ENCODE data around the gene HINT3. TPM values are rescaled to one million over a fixed set of nuclear protein-coding genes. Genes with fewer than 3 reads are reported as not detected.

The HINT3 gene
- total and polyA plus RNA-seq, 2 of the 13 experiments (the other 11 are each of a cell fraction or from before 2014, with no cell fraction given): 3.1 to 22.8 TPM

DNA sequence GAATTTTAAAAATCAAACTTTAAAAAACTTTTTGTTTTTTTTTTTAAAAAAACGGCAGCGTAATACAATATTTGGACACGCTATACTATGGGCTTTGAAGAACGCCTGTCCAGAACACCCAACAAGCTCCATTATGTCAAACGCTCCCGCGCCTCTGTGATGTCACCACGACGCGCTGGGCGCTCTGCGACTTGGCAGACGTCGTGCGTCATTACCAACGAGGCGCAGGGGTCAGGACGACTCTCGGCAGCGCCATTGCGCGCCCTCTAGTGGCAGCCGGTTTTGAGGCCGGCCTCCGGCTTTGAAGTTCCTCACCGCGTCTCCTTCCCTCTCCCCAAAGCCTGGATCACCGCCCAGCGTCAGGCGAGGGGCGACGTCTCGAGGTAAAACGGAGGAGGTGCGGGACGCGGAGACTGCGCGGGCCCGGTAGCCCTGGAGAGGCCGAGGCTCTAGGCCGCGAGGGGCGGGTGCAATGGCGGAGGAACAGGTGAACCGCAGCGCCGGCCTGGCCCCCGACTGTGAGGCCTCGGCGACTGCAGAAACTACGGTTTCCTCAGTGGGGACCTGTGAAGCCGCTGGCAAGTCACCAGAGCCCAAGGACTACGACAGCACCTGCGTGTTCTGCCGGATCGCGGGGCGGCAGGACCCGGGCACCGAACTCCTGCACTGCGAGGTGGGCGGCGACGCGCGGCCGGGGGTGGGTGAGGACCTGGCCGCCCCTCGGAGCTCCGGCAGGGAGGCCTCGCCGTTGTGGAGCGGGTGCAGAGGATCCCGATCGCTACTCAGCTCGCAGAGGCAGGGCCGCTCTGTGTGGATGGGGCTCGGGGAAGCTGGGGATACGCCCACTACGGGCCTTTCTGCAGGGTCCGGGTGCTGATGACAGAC is at the start of gene HINT3 (continued):
- TF ChIP-seq ZNF788 (CRISPR knock-in tag; IDR thresholded peaks at IDR 0.05; ENCODE audit: borderline replicate concordance) (peak; percentile 99), KIAA2018 (CRISPR knock-in tag; IDR thresholded peaks at IDR 0.05; ENCODE audit: borderline replicate concordance) (no peak), ZNF879 (CRISPR knock-in tag; IDR thresholded peaks at IDR 0.05) (peak; percentile 95), ISX (CRISPR knock-in tag; conservative IDR thresholded peaks at IDR 0.05) (peak; percentile 63; the same call in 1 of the 2 replicates), ZNF703 (CRISPR knock-in tag; IDR thresholded peaks at IDR 0.05; ENCODE audit: borderline replicate concordance) (peak; percentile 94), FOXC1 (CRISPR knock-in tag; IDR thresholded peaks at IDR 0.05; ENCODE audit: borderline replicate concordance) (peak; percentile 98), ZFP82 (CRISPR knock-in tag; IDR thresholded peaks at IDR 0.05; ENCODE audit: borderline replicate concordance) (peak; percentile 98), KDM5B (CRISPR knock-in tag; IDR thresholded peaks at IDR 0.05; ENCODE audit: borderline replicate concordance) (peak; percentile 99), IRF9 (CRISPR knock-in tag; IDR thresholded peaks at IDR 0.05; ENCODE audit: borderline replicate concordance) (peak; percentile 88), DBP (CRISPR knock-in tag; IDR thresholded peaks at IDR 0.05; ENCODE audit: not compliant biosample characterization) (no peak), SRF (IDR thresholded peaks at IDR 0.05; ENCODE audit: low read depth, low read length) (peak; percentile 48; the same call in 1 of the 2 replicates), ZNF737 (CRISPR knock-in tag; IDR thresholded peaks at IDR 0.05; ENCODE audit: borderline replicate concordance) (no peak), ZNF460 (CRISPR knock-in tag; IDR thresholded peaks at IDR 0.05; ENCODE audit: borderline replicate concordance) (peak; percentile 11; the same call in 1 of the 2 replicates), REL (CRISPR knock-in tag; conservative IDR thresholded peaks at IDR 0.05) (0 out of 2 replicates have a peak, but pooled peaks have one; percentile 82), ZFYVE20 (CRISPR knock-in tag; IDR thresholded peaks at IDR 0.05; ENCODE audit: borderline replicate concordance, low read depth) (no peak), SIX4 (CRISPR knock-in tag; IDR thresholded peaks at IDR 0.05) (peak; percentile 85)
- TF ChIP-seq, protein P1, sequence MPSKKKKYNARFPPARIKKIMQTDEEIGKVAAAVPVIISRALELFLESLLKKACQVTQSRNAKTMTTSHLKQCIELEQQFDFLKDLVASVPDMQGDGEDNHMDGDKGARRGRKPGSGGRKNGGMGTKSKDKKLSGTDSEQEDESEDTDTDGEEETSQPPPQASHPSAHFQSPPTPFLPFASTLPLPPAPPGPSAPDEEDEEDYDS (CRISPR knock-in tag; IDR thresholded peaks at IDR 0.05): peak; percentile 70
